ENCODE data around the gene ZDHHC1.

DNA sequence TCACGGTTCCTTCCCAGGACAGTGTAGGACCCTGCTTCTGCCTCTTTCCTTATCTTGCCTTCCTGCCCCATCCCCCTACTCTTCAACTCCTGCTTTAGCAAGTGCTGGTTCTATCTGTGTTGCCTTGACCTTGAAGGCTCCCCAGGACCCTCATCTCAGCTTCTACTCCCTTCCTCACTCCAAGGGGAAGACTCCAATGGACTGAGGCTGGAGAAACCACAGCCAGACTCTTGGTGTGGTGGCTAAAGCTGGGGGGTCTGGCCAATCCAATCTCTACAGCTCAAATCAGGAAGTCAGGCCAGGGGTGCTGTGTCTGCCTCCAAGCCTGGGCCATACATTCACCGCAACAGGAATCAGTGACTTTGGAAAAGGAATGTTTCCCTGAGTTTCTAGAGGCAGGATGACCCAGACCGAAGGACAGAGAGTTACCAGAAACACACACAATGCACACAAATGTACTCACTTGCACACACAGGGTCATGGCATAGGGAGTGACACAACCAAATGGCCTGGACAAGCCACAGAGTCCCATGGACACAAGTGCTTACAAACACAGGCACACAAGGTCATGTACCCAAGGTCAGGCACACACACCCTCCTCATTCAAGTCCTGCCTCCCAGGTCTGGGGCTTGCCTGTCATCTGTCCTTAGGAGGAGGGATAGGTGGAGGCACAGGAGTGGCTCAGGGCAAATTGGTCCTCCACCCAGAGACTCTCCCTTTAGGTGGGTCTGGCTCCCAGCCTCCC, 12.9 kb upstream of the ZDHHC1 start:
- no peak for TF ChIP-seq FOXJ3 (CRISPR knock-in tag; IDR thresholded peaks at IDR 0.05)
- no peak for TF ChIP-seq MAX (IDR thresholded peaks at IDR 0.05; ENCODE audit: low read depth)
- TF ChIP-seq JUND (IDR thresholded peaks at IDR 0.05), result no peak
- TF ChIP-seq, protein P1, sequence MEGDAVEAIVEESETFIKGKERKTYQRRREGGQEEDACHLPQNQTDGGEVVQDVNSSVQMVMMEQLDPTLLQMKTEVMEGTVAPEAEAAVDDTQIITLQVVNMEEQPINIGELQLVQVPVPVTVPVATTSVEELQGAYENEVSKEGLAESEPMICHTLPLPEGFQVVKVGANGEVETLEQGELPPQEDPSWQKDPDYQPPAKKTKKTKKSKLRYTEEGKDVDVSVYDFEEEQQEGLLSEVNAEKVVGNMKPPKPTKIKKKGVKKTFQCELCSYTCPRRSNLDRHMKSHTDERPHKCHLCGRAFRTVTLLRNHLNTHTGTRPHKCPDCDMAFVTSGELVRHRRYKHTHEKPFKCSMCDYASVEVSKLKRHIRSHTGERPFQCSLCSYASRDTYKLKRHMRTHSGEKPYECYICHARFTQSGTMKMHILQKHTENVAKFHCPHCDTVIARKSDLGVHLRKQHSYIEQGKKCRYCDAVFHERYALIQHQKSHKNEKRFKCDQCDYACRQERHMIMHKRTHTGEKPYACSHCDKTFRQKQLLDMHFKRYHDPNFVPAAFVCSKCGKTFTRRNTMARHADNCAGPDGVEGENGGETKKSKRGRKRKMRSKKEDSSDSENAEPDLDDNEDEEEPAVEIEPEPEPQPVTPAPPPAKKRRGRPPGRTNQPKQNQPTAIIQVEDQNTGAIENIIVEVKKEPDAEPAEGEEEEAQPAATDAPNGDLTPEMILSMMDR (IDR thresholded peaks at IDR 0.05), result no peak
- TF ChIP-seq RCOR1 (IDR thresholded peaks at IDR 0.05; ENCODE audit: low read length), result no peak
- no peak for TF ChIP-seq RAD21 (IDR thresholded peaks at IDR 0.05; ENCODE audit: low read length)
- TF ChIP-seq EP300 (IDR thresholded peaks at IDR 0.05; ENCODE audit: borderline replicate concordance in 1 of 2, low read depth in 1 of 2, low read length in 1 of 2), result no peak
- no peak for TF ChIP-seq NFIC (IDR thresholded peaks at IDR 0.05; ENCODE audit: borderline replicate concordance)
- no peak for TF ChIP-seq POLR2AphosphoS5 (IDR thresholded peaks at IDR 0.05; ENCODE audit: low read depth, low read length)
- TF ChIP-seq MXI1 (IDR thresholded peaks at IDR 0.05; ENCODE audit: low read depth, low read length), result no peak
- TF ChIP-seq TAF1 (IDR thresholded peaks at IDR 0.05; ENCODE audit: borderline replicate concordance, low read depth, low read length), result no peak
- no peak for TF ChIP-seq YY1 (IDR thresholded peaks at IDR 0.05; ENCODE audit: low read depth)
